ENCODE data around the gene CLDN14.

Gene CLDN14

DNA sequence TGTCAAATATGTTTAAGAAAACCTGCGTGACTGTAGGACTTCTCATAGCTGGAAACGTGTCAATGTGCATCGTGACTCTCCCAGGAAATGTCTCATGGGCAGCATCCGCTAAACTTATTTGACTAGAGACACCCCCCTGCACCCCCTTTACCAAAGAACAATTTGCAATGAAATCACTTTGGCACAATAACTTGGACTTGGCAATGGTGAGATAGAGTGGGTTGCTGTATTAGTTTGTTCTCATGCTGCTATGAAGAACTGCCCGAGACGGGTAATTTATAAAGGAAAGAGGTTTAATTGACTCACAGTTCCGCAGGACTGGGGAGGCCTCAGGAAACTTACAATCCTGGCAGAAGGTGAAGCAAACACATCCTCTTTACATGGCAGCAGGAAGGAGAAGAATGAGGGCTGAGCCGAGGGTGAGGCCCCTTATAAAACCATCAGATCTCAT, 13.8 kb downstream of the CLDN14 start:
- no peak for DNase-seq

DNA sequence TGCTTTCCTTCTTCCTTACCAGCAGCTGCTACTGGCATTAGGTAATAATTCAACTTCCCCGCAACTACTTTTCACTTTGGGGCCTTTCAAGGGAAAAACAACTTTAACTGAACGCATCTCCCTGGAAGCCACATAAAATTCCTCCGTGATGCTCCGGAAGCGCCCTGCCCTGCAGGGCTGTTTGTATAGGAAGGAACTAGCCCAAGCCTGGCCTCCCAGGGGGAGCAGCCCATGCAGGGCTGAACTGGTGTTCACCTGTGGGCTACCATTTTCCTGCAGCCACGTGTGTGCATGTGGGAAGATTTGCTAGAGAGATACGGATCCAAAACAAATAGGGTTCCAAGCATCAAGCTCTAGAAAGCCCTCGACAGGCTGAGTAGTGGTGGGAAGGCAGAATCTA, 14.4 kb downstream of the CLDN14 start:
- DNase-seq: no peak

DNA sequence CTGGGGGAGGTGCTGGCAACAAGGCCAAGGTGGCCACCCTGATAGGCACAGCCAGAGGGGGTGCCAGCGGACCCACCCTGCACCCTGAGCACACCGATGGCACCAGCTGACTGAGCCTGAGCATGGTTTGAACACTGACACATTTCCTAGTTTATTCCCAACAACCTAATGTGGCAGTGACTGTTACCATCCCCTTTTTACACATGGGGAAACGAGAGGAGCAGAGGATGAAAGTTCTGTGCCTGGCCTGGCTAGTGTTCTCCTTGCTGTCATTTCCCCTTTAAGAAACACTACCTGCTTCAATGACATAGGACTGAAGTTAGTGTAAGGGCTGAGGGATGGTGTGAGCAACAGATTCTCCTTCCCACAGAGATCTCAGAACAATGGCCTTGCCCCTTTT, 15.3 kb downstream of the CLDN14 start:
- DNase-seq: no peak

DNA sequence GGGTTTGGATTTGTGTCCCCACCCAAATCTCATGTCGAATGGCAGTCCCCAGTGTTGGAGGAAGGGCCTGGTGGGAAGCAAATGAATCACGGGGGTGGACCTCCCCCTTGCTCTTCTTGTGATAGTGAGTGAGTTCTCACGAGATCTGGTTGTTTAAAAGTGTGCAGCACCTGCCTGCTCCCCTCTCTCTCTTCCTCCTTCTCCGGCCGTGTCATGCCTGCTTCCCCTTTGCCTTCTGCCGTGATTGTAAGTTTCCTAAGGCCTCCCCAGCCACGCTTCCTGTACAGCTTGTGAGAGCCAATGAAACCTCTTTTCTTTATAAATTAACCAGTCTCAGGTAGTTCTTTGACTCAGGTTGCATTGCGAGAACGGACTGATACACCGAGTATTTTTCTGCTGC, 15.9 kb downstream of the CLDN14 start:
- DNase-seq: no peak

DNA sequence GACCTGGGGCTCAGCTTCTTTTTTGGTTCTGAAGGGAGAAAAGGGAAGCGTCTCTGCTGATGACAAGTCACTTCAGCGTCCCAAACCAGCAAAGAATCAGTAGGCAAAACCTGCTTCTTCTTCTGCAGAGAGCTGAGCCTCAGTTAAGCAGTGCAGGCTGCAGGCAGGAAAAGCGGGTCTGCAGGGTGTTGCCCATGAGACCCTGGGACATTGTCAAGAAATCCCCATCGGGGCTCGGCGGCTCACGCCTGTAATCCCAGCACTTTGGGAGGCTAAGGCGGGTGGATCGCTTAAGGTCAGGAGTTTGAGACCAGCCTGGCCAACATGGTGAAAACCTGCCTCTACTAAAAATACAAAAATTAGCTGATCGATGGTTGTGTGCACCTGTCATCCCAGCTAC, 16.7 kb downstream of the CLDN14 start:
- DNase-seq: no peak

DNA sequence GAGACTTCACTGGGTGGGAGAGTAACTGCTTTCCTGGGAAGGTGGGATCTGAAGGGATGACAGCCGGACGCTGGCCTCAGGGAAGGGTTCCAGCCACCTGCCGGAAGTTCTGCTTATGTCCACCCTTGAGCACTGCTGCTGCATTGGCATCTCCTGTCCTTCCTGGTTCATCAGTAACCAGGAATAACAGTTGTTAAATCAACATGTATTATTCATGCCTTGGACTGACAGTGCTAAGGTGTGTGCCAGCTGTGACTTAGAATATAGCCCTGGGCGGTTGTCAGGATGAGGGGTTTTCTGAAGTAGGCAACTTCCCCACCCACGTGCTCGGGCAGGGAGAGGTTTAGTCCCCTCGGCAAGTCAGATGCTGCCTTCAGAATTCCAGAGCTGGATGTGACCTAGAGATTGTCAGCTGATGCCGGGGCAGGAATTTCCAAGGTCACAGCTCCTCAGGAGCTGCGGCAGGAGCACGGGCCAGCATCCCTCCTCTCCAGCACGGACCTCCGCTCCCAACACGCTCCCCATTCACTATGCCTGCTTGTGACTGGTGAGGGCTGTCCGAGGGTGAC, 17.9 kb downstream of the CLDN14 start:
- DNase-seq: no peak

DNA sequence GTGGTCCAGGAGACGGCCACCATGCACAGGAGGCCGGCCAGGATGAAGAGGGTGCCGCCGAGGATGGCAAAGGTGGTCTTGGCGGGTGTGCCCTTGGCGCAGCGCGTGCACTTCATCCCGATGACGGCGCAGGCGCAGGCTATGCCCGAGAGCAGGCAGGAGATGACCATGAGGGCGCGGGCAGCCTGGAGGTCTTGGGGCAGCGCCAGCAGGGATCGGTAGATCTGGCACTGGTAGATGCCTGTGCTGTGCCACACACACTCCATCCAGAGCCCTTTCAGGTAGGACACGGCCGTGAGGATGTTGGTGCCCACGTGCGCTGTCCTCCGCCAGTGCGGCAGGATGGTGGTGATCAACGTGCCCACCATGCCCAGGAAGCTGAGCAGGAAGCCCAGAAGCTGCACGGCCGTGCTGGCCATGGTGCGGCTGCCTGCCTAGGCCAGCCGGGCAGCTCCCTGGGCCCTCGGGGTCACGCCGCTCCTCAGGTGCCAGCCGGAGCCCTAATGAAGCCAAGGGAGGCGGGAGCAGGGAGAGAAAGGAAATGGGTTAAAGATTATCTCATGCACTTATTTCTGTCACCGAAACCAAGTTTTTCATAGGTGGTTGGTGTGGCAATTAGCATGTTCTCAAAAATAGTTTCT, 18.5 kb downstream of the CLDN14 start:
- no peak for DNase-seq

DNA sequence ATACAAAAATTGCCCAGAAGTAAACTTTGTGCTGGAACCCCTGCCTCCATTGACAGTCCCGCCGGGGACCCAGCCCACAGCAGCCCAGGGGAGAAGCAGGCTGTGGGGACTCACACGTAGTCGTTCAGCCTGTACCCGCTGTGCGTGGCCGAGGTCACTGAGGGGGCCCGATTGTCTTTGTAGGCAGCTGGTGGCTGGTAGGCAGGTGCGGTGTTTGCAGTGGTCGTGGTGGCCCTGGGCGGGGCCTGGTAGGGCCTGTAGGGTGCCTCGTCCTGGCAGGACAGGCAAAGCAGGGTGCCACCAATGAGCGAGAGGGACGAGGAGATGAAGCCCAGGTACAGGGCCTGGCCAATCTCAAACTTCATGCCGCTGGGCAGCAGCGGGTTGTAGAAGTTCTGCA, 19.1 kb downstream of the CLDN14 start:
- DNase-seq: no peak

DNA sequence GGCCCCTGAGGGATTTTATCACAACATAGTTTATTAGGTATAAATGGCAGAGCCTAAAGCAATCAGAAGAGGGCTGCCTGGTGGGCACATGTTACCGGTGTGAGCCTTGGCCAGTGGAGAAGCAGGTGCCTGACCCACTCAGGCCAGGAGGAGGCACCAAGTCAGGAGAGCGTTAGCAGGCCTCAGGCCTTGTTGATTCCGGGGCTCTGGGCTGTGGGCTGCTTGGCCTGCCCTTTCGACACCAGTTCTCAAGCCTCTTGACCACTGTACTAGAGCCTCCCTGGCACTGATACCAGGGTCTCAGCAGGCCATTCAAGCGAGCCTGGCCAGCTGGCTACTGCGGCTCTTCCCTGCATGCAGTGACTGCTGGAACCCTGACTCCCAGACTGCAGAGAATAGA, 20.8 kb downstream of the CLDN14 start:
- no peak for DNase-seq

DNA sequence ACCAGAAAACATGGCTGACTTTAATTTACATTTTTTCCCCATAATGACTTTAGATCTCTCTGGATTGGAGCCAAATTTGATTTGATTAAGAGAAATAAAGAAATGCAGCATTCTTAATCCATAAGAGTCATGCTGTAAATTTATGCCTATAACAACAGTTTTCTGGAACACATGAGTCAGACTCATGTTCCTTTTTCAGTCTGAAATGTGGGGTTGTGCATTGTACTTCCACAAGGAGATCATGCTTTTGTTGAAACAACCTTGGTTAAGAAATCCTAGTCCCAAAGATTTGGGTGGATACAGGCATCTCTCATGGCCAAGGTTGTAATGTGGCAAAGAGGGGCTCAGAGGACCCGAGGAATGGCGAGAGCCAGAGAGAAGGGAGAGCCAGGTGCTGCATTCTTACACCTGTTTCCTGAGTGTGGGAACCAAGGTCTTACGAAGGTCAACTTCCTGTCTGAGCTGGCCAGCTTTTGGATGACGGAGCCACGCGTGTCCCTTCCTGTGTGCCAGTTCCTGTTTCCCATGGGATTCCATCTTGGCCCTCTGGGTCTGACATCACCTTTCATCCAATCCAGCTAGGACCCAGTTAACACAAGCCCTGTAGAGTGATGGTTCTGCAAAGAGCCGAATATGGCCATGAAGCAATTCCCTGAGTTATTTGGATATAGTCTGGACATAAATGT, 23.1 kb downstream of the CLDN14 start:
- DNase-seq: no peak

DNA sequence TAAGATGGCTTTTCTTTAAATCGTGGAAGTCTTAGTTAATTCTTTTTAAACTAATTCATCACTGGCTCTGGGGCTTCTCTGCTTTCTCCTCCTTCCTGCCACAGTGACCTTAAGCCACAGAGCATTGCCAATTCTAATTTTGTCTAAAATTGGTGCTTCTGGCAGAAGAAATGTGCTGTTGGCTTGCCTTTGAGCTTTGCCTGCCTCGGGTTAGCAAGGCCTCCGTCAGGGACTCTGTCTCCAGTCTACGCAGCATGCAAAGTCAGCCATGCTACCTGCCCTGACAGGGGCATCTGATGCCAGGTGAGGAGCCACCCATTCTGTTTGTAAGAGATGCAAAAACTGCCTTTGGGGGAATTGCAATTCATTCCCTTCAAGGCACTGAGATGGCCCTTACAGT, 25.2 kb downstream of the CLDN14 start:
- DNase-seq: no peak

DNA sequence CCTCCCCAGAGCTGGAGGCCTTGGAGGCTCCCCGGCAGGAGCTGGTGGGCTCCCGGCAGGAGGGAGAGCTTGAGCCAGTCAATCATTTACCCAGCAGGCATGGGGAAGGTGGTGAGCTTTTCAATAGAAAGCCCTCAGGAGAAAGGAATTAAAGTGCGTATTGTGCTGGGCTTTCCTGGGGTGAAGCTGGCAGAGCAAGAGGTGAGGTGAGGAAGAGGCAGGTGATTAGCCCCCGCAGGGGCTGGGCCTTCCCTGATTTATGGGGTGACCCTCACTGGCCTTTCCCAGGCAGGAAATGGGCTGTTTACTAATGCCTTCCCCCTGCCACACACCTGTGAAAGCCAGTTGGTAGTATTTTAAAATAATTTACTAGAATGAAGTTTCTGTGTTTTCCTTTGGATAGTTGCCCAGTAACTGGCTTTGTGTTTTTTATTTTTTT, 25.8 kb downstream of the CLDN14 start:
- DNase-seq: no peak

DNA sequence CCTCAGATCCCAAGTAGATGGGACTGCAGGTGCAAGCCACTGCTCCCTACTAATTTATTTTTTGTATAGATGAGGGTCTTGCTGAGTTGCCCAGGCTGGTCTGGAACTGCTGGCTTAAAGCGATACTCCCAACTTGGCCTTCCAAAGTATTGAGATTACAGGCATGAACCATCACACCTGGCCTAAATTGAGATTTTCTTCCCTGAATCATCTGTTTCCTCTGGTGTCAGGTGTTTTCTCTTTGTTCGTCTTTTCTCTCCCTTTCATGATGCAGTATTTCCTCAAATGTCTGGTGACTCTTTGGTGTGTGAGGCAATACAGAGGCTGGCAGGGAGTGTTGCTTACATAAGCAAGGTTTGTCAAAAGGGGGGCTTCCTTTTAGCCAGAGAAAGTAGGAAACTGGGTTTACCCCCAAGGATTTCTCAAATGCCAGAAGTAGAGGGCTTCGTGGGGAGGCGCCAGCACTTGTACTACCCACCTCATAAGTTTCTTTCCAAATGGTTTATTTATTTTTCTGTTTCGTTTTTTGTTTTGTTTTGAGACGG, 27.6 kb downstream of the CLDN14 start:
- DNase-seq: no peak

DNA sequence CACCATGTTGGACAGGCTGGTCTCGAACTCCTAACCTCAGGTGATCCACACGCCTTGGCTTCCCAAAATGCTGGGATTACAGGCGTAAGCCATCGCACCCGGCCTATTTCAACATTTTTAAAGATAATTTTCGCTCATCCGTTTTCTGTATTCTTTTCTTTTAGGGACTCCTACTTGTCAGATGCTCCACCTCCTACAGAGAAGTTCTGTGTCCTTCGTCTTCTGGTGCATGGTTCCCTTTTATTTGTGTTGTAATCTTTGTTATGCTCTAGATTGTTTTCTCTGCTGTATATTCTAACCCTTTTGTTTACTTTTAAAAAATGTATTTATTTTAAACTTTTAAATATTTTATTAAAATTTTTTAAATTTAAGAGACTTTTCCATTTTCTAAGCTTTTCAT, 28.4 kb downstream of the CLDN14 start:
- DNase-seq: no peak

DNA sequence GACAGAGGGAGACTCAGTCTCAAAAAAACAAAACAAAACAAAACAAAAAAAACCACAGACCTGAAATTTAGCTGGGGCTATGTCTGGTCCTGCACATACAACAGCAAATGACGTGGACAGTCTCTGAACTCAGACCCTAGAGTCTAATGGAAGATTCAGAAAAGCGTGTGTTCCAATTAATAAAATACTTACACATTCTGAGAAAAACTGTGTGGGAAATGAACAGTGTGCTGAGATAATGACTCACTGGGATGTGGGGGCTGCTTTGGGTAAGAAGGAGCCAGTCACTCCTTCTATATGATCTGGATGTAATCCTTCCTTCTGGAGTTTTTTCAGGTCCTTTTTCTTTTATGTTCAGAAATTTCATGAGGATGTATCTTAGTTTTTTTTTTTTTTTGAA, 29.4 kb downstream of the CLDN14 start:
- DNase-seq: no peak

DNA sequence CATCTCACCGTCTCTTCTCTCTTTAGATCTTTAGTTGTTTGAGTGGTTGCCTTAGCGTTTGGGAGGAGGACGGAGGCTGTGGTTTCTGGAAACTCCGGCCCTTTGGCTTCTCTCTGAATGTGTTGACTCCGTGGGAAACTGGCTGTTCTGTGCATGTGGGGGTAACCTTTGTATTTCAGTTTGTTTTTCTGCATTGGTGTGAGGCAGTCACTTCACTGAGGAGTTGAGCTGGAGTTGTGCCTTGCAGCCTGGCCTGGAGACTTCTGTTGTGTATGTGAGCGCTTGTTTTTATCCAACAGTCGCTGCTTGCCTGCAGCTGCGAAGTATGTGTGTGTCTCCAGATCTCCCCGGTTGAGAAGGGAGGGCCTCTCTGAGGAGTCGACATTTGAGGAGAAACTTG, 33.6 kb downstream of the CLDN14 start:
- DNase-seq: no peak

DNA sequence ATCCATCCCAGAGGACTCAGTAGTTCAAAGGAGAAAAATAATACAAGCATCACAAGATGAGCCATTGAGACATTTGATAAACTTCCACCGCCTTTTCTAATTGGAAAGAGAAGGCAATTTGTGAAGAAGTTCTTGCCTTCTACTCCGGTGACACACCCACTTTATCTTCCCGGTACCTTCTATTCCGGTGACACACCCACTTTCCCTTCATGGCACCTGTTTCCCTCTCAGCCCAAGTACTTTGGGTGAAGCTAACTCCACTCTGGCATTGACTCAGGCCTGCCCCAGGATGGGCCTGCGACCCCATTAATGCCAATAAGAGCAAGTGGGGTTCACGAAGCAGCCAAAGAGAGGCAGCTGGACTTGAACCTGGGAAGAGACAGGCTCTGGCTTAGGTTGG, 38.2 kb downstream of the CLDN14 start:
- DNase-seq: no peak

DNA sequence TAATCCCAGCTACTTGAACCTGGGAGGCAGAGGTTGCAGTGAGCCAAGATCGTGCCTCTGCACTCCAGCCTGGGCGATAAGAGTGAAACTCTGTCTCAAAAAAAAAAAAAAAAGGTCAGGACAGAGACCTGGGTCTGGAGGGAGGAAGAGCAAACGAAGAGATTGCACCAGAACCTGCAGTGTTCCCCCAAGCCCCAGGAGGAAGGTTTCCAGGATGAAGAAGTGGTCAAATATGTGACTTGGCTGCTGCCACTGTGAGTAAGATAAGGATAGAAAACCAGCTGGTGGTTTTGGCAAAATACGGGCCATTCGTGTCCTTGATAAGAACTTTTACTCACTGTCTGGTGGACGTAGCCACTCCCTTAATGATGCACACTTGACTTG, 42.2 kb downstream of the CLDN14 start:
- DNase-seq: no peak

DNA sequence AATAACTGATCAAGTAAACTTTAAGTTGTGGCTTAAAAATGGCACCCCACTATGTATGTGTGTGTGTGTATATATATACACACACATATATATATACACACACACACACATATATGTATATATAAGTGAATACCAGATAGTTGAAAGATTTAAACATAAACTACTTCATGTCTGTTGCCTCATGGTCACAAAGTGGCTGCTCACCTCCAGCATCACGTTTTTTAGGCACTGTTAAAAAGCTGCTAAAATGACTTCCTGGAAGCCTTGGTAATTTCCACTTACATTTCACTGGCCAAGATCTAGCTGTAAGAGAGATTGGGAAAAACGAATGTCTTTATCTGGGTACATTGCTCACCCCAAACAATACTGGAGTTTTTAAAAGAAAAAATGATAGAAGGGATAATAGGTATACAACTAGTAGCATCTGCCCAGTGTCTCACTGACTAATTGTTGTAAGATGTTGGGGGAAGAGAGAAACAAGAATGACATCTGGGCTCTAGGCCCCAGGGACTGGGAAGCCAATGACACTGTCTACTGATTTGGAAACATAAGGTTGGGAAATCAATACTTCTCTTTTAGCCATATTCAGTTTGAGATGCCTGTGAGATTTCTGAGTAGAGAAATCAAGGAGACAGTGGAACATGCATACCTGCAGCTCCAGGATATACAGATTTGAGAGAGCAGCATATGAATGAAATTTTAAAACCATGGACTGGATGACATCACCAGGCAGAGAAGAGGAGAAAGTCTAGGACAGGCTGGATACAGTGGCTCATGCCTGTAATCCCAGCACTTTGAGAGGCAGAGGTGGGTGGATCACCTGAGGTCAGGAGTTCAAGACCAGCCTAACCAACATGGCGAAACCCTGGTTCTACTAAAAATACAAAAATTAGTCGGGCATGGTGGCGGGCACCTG, 42.8 kb downstream of the CLDN14 start:
- DNase-seq: no peak

DNA sequence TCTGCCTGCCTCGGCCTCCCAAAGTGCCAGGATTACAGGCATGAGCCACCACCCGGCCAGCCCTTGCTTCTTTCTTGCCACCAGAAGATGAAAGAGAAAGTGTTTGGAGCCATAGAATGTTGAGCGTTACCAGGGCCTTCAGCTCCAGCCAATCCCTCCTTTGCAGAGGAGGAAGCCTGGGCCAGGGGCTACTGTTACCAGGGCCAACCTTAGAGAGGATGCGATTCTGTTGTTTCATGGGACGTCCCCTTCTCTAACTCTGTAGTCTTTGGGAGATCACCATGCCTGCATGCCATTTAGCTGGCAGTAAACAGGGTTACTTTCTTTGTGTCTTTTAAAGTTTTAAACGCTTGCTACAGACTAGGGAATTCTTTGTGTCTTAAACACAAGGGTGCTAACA, 45.8 kb downstream of the CLDN14 start:
- DNase-seq: no peak

DNA sequence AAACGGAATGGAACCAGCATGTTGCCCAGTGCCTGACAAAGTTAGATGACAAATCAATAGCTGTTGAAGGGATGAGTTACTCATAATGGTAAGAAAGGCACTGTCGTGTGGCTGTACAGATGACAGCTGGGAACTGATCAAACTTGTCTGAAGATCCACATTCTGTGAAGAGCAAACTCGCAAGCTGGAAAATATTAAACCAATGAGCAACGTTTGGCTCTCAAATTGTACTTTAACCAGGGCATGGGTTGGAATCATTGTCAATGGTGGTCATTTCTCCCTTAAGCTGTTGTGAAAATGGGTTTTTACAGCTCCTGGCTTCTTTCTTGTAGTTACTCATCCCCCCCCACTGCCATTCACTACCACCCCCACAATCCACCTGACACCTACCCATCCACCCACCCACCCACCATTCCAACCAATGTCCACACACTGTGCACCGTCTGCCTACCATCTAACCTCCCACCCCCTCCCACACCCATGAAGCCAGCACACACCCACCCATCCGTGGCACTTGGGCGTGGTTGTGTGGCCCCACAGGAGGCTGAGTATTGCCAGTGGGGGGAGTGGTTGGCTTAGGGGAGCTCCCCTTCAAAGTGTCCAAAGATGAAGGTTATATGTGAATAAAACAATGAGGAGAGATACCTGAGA, 46.7 kb downstream of the CLDN14 start:
- no peak for DNase-seq

DNA sequence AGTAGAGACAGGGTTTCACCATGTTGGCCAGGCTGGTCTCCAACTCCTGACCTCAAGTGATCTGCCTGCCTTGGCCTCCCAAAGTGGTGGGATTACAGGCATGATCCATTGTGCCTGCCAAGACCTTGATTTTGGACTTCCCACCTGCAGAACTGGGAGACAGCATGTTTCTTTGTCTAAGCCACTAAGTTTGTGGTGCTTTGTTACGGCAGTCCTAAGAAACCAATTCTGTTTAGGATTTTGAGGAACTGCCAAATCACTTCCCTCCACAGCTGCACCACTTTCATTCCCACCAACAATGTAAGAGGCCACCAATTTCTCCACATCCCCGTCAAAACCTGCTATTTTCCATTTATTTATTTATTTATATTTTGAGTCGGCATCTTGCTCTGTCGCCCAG, 48.7 kb downstream of the CLDN14 start:
- no peak for DNase-seq

DNA sequence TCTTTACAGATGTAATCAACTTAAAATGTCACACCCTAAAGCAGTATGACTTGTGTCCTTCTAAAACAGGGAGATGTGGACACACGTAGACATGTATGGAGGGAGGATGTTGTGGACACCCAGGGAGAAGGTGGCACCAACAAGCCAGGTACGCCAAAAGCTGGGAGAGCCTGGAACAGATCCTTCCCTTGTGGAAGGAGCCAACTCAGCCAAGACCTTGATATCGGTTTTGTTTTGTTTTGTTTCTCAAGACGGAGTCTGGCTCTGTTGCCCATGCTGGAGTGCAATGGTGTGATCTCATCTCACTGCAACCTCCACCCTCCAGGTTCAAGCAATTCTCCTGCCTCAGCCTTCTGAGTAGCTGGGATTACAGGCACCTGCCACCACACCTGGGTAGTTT, 49.1 kb downstream of the CLDN14 start:
- no peak for DNase-seq
